ENCODE data around the gene NASP.
A peak's percentile ranks its signal among the peaks of the same experiment; 100 is the strongest.
"Not testable (repeated sequence)": the region's sequence is repeated elsewhere in the genome, so short reads cannot be mapped to it uniquely, and the experiment has no call there.

NASP gene

GRCh38 chr1:45573231-45573804 lies 10.5 kb upstream of the NASP start:
- no peak for DNase-seq

GRCh38 chr1:45574105-45574626 lies 9.7 kb upstream of the NASP start:
- no peak for DNase-seq

GRCh38 chr1:45583264-45583665 lies 576 bp upstream of the NASP start:
- peak; percentile 97 for DNase-seq

- peak; percentile 88 for DNase-seq
These were observed 689 bp downstream of the NASP start for GRCh38 chr1:45584351-45585109.

DNA sequence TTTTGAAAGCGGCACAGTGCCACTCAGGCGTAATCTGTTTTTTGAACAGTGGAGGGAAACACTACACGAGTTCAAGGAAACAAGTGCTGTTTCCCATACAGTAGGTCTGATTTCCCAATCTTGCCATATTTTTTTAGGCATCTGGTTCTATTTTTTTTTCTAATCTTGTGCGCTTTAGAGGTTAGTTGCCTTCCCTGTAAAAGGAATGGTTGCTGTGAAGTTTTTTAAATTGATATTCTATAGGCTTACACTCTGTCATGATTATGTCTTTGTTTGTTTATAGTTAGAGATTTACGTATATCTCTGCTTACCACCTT lies 1.2 kb downstream of the NASP start:
- DNase-seq = no peak

GRCh38 chr1:45585496-45586075 lies 1.7 kb downstream of the NASP start:
- no peak for DNase-seq

GRCh38 chr1:45586769-45587168 lies 2.9 kb downstream of the NASP start:
- no peak for DNase-seq

DNA sequence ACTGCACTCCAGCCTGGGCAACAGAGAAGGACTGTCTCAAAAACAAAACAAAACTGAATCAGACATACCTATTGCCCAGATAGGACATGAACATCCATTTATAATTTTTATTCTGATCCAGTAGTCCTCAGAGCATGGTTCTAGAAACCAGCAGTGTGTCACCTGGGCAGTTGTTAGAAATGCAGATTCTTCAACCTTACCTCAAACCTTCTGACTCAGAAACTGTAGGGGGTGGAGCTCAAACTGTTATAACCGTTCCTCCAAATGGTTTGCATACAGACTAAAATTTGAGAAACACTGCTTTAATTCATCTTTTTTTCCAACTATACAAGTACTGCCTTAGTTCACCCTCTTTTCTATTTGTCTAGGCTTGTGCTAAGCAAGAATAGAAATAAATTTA lies 6.0 kb downstream of the NASP start:
- no peak for DNase-seq

GRCh38 chr1:45594412-45594811 lies 10.6 kb downstream of the NASP start:
- DNase-seq = no peak

DNA sequence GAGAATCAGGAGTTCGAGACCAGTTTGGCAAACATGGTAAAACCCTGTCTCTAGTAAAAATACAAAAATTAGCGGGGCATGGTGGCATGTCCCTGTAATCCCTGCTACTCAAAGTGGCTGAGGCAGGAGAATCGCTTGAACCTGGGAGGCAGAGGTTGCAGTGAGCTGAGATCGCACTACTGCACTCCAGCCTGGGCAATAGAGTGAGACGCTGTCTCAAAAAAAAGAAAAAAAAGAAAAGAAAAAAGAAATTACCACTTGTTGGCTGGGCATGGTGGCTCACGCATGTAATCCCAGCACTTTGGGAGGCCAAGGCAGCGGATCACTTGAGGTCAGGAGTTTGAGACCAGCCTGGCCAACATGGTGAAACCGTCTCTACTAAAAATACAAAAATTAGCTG lies 12.9 kb downstream of the NASP start:
- DNase-seq = not testable (repeated sequence)

DNA sequence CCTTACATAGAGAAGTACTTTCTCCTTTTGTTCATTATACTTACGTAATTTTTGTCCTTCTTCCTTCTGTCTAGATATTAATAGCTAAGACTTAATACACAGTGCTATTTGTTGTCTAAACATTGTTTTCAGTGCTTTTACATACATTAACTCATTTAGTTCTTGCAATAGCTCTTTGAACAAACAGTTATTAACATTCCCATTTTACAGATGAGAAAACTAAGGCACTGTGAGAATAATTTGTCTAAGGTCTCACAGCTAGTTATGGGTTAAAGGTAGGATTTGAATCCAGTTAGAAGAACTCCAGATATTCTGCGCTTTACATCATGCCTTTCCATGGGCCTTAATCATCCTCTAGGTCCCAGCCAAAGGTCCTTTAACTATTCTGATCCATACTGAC lies 20.4 kb downstream of the NASP start:
- no peak for DNase-seq

DNA sequence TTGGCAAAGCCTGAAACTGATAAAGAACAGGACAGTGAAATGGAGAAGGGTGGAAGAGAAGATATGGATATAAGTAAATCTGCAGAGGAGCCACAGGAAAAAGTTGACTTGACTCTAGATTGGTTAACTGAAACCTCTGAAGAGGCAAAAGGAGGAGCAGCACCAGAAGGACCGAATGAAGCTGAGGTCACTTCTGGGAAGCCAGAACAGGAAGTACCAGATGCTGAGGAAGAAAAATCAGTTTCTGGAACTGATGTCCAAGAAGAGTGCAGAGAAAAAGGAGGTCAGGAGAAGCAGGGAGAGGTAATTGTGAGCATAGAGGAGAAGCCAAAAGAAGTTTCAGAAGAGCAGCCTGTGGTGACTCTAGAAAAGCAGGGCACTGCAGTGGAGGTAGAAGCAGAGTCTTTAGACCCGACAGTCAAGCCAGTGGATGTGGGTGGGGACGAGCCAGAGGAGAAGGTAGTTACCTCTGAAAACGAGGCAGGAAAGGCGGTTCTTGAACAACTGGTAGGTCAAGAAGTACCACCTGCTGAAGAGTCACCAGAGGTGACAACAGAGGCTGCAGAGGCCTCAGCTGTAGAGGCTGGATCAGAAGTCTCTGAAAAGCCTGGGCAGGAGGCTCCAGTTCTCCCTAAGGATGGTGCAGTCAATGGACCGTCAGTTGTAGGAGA lies 23.7 kb downstream of the NASP start:
- DNase-seq = no peak

DNA sequence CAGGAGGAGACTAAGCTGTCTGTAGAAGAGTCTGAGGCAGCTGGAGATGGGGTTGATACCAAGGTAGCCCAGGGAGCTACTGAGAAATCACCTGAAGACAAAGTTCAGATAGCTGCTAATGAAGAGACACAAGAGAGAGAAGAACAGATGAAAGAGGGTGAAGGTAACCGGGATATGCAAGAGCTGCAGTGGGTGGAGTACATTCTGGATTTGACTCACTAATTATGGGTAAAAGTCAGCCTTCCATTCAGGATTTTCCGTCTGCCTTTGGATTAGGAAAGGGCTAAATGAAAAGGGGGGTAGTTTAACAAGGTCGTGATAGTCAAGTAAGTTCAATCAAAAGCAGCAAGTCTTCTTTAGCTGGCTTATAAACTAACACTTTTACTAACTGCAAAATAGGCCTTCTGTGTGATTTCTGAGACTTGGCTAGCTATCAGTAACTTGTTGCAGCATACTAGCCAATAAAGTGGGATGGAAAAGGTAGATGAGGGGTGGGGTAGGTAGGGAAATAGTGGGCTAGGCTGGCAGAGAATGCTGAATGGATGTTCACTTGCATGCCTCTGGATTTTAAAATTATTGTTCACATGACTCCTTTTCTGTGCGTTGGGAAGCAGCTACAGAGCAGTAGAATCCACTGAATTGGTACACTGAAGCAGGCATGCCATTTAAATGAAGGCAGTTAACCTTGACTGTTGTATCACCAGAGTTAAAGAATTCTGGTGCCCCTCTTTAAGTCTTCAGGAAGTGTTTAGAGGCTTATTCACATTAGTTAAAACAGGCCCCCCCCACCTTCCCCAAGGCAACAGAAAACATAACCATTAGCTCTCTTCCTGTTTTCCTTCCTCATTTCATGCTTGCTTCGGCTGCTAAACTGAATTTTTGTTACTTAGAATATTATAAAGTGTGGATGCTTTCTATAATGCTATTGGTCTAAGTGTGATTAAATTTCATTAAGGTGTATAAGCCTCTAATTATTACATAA lies 24.6 kb downstream of the NASP start:
- no peak for DNase-seq

- no peak for DNase-seq
These were observed 26.9 kb downstream of the NASP start for GRCh38 chr1:45610589-45611226.

- DNase-seq = no peak
These were observed 29.2 kb downstream of the NASP start for GRCh38 chr1:45612941-45613579.

DNA sequence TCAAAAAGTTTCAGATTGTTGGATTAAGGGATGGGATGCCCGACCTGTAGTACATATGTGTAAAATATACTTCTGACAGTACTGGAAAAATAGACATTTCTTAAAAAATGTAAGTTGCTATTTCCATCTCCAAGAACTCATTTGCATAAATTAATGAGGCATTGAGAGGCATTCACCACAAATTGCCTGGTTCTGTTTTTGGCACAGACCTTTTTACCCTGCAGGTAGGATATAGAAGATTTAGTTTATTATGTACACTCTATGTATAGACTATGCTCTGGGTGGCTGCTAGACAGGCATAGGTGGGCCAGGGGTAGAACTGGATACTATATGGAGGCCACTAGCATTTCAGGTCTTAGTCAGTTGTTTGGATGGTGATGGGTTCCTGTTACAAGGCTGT lies 32.0 kb downstream of the NASP start:
- DNase-seq = no peak

GRCh38 chr1:45617618-45618017 lies 33.8 kb downstream of the NASP start:
- no peak for DNase-seq

DNA sequence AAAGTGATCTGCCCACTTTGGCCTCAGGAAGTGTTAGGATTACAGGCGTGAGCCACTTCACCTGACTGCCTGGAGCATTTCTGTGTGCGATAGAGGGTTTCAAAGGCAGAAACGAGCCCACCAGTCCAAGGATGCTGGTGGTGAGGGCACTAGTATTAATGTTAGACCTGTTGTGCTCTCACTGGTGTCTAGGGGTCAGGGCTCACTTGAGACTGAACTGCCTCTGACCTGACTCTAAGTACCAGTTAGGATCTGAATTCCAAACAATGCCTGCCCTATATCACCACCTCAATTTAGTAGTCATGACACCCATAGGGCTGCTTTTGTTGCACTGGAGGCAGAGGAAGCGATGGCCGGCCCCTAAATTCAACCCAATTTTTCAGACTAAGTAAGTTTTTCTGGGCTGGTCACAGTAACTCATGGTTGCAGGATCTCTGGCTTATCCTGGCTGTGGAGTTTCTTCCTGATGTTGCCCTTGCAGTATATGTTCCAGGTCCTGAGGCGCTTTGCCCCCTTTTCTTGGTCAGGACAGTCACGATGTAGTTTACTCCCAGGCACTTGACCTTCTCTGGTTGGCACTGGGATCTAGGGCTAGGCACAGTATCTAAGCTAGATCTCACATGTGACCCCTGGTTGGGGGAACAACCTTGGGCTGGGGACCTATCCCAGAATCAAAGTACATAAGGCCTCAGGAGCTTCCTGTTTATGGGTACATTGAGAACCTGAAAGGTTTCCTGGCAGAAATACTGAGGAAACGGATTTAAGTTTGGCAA lies 35.5 kb downstream of the NASP start:
- no peak for DNase-seq

- DNase-seq = no peak
These were observed 37.0 kb downstream of the NASP start for GRCh38 chr1:45620588-45621500.

DNA sequence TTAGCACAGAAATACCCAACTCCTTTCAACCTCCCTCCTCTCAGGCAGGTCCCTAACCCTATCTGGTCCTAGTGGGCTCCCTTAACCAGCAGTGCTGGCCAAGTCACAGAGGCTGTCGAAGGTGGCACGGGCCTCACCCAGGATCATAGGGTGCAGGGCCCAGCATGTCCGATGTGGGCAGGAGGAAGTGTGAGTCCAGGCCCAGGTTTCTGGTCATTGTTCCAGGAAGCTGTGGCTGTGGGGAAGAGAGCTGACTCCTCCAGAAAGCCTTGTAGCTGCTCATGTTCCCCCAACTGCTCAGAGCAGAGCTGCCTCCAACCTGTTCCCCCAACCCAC lies 37.6 kb downstream of the NASP start:
- DNase-seq = no peak
